ENCODE data around the gene TIE1.
"Not testable (repeated sequence)": the region's sequence is repeated elsewhere in the genome, so short reads cannot be mapped to it uniquely, and the experiment has no call there.

Gene TIE1

DNA sequence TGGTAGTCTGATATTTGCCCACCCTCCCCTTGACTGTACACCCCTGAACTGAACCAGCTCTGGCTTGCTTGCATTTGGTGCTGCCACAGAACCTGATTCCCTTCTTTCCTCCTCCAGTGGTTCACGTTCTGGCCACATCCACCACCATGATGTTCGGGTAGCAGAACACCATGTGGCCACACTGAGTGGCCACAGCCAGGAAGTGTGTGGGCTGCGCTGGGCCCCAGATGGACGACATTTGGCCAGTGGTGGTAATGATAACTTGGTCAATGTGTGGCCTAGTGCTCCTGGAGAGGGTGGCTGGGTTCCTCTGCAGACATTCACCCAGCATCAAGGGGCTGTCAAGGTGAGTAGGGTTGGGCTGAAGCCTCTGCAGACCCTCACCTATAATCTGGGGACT, 59.8 kb downstream of the TIE1 start:
- no peak for DNase-seq (ENCODE audit: low read depth in 2 of 2)

DNA sequence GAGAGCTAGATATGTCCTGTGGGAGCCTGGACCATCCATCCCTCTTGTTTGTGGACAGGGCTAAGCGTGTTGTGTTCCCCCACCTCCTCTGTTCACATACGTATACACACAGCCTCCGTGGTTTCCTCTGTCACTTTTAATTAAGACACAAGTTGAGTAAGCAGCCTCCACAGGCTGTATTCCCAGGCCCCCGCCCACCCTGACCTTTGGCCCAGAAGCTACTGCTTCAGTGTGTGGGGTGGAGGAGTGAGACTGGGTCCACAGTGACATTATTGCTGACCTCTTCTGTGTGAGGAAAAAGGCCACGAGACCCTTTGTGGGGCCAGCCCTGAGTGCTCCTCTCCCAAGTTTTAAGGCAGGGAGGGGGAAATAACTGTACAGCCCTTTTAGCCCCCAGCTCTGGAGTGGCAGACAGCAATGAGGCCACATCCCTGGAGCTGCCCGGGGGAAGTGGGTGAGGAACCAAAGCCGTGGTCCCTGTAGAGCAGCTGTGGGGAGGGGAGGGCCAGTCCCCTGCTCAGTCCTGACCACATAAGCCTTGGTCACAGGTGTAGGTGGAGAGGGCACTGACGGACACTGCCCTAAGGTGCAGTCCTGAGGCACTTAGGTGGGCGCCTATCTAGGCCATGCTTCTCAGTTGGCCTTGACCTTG, 62.6 kb downstream of the TIE1 start:
- DNase-seq (ENCODE audit: low read depth in 2 of 2): no peak

DNA sequence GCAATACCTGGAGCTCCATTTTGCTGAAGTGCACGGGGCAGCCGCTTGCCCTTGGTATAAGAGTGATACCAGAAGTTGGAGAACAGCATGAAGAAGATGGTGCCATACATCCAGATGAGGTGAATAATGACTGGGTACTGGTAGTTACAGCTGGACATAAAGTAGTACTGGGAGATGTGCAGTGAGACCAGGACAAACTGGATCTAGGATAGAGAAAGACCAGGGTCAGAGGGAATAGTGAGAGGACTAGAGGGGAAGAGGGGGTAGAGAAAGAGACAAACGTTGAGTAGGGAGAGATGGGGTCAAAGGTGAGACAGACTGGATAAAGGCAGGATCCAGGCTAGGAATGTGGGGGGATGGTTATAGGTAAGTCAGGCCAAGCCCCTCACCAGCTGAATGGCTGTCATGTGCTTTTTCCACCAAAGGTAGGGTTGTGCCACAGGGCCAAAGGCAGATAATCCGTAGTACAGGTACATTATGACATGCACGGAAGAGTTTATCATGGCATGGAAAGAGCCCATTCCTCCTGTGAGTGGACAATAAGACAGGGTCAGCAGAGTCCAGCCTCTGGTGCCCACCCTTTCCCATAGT, 63.2 kb downstream of the TIE1 start:
- DNase-seq (ENCODE audit: low read depth in 2 of 2): no peak

DNA sequence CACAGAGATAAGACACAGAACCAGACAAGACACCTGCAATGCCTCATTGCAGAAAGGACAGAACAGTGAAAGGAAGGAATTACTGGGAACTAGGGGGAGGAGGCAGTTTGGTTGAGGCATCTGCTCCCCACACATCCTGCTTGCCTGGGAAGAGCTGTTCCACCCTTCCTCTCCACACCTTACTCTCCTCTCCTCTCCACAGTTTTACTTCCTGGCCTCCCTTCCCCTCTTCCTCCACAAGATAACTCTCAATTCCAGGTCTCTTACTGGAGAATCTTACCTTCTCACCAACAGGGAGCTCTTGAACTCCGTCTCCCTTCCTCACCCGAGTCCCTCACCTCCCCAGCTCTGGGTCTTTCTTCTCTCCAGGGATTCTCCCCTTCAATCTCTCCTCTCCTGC, 64.9 kb downstream of the TIE1 start:
- DNase-seq (ENCODE audit: low read depth in 2 of 2): no peak

DNA sequence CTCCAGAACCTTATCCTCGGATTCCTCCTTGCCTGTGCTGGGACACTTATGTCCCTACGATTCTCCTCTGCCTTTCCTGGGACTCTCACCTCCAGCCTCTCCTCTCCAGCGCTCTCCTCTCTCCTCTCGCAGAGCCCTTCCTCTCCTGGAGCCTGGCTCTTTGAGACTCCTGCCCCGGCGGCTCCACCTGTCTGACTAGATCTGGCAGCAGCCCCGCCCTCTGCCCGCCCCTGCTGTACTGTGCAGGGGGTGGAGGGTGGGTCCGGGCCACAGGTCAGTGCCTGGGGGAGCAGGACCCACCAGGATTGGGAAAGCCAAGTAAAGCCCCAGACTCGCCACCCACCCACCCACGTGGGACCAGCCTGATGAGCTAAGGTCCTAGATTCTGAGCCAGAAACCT, 65.4 kb downstream of the TIE1 start:
- no peak for DNase-seq (ENCODE audit: low read depth in 2 of 2)

DNA sequence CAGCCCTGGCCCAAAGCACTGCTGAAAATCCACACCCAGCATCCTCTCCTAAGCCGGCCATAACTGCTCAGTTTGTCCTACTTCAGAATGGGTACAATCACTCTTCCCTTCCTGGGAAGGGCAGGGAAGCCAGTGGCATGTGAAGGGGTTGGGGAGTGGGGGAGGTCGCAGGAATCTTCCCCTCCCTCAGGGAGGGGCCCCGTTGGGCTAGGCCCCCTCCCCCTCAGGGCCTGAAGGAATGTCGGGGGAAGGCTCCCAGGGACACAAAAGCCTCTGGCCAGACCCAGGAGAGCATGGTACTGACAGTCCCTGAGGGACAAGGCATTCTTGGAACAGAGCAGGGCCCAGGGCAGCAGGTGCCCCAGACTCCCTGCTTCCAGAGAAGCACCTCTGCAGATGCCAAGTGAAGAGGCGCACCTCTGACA, 65.8 kb downstream of the TIE1 start:
- DNase-seq (ENCODE audit: low read depth in 2 of 2): no peak

DNA sequence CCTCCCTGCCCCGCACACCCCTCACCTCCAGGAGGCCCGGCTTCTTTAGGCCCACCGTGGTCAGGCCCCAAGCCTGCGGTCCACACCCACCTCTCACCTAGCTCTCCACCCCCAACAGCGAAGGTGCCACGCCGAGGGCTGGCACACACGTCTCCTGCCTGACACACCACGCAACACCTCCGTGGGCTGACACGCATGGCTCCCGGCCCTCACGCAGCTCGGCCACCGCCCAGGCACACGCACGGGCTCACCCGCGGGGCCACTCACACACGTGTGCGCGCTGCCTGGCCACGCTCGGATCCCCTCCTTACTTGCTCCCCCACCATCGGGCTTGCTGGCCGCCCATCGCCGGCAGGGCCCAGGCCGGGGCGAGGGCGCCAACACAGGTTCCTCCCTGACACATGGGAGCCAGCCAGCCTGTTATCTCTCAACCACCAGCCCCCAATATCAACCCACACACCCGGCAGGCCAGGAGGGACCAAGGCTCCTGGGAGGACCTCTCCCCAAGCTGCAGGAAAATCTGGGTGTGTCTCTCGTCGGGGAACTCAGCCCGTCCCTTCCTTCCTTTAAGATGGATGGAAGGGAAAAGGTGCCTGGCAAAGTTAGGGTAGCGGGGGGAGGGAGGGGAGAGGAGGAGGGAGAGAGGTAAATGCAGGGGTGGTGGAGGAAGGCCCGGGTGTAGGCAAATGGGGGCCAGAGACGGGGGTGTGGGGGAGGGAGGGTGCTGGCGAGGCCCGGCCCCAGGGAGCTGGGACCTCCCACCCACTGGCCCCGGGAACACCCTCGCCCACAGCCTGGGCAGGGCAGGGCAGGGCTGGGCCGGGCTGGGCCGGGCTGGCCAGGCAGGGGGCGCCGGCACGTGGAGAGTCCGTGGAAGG, 66.5 kb downstream of the TIE1 start:
- DNase-seq (ENCODE audit: low read depth in 2 of 2): peak; percentile 20 to 21

DNA sequence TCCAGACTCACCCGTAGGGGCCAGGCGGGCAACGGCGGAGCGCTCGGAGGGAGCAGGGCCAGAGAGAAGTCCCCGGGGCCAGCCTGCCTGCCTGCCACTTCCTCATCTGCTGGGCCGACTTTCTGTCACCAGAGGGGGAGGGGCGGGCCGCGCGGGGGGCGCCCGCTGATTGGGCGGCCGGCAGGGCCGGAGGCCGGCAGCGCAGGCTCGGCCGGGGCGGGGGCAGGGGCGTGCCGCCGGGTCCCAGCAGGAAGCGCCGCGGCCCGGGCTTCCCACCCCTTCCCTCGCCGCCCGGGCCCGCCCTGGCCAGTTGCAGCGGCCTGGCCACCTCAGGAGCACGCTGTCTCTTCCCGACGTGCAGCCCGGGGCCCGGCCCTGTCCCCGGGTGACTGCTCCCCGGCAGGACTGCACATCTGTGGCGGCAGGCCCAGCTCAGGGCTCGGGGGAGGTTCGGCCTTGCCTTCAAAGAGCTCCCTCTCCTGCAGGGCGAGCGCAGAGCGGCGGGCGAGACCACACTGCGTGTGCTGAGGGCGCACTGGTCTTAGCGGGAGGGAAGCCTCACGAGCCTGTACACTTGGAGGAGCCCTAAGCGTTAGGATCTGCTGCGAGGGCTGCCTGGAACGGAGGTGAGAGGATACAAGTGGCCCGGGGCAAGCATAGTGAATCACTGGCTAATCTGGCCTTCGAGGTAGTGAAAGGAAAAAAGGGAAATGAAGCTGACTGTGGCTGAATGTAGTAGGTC, 67.3 kb downstream of the TIE1 start, which contains the start of gene ELOVL1:
TSS of gene ELOVL1 (minus strand) at position 108 of the 742 bp plus-strand sequence. CDS start 2,402 bp downstream, outside the sequence.
- peak; percentile 84 to 91 for DNase-seq (ENCODE audit: low read depth in 2 of 2)

DNA sequence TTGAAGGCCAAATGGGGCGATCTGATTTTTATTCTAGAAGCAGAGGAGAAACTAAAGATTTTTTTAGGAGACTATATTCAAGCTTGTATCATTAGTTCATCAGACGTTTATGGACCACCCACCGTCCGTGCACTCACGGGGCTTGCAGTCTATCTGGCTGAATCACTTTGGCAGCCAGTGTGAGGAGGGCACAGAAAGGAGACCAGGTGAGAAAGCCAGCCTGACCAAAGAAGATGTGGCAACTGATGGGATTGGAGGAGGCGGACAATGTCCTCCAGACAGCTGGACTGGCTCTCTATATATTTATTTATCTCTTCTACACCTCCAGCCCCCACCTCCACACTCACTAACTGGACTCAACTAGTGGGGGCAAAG, 67.9 kb downstream of the TIE1 start:
- no peak for DNase-seq (ENCODE audit: low read depth in 2 of 2)

DNA sequence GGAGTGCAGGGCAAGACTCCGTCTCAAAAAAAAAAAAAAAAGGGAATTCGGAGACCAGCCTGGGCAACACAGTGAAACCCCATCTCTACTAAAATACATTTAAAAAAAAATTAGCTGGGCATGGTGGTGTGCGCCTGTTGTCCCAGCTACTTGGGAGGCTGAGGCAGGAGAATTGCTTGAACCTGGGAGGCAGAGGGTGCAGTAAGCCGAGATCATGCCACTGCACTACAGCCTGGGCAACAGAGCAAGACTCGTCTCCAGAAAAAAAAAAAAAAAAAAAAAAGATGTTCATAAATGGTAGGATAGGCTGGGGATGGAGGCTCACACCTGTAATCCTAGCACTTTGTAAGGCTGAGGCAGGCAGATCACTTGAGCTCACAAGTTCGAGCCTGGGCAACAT, 69.0 kb downstream of the TIE1 start:
- DNase-seq (ENCODE audit: low read depth in 2 of 2): not testable (repeated sequence)

DNA sequence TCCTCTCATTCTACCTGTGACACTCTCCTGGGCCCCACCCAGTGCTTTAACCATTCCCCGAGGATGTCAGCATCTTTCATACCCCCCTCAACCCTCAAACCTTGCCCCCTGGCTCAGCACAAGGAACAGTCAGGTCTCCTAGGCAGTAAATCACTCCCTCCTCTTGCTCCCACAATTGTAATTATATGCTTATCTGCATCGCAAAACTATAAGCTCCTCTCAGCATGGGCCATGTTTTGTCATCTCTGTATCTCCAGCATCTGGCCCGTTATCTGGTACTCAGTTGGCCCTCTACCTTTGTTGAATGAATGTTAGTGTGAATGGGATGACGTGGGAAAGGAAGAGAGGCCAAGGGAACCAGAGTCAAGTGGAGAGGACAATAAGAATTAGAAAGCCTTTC, 69.8 kb downstream of the TIE1 start:
- DNase-seq (ENCODE audit: low read depth in 2 of 2): no peak

DNA sequence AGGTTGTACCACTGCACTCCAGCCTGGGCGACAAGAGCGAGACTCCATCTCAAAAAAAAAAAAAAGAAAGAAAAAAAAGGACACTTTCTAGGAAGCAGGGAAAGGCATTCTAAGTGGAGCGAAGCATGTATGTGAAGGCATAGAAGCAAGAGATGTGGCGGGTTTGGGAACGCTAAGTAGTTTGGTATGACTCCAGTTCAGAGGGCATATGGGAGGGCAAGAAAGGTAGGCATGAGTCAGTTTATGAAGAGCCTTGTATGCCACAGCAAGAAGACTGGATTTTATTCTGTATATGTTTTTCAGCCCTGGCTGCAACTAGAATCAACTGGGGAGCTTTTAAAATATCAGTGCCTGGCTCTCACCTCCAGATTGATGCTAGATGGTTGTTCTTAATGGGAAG, 71.4 kb downstream of the TIE1 start:
- DNase-seq (ENCODE audit: low read depth in 2 of 2): no peak

All from stimulated activated CD4-positive, alpha-beta T cell treated with anti-CD3 and anti-CD28 coated beads, Interleukin-4, amount 100 ng/mL, for 48 hours (primary cell).